IMR-90 (cell line): Measurements from ENCODE around the gene ZFHX3. TPM values are rescaled to one million over a fixed set of nuclear protein-coding genes. Genes with fewer than 3 reads are reported as not detected.

Experiments
- ATAC-seq: fragments of 200-7000 bp; cut with Tn5 transposase; 2 replicates; pipeline ENCODE4 v1.9.1; 2020; ENCODE audit warnings: low read depth, mild to moderate bottlenecking, moderate library complexity
- BruUV-seq: library from RNA; stranded (reverse); fragments of 400-500 nt; replicated peaks from 2 replicates; lab custom pipeline; 2021; lab: Mats Ljungman, UMichigan
- CTCF ChIA-PET: fragments of 300-600 bp; formaldehyde crosslinking; extraction: SDS; loops from one replicate; lab custom pipeline; 2021; ENCODE audit warnings: antibody characterized with exemption; lab: Yijun Ruan, JAX
- POLR2A ChIA-PET: fragments of 300-600 bp; sonication (Branson Sonifier 250); formaldehyde crosslinking; loops from one replicate; lab custom pipeline; 2022; ENCODE audit warnings: antibody characterized with exemption; ENCODE audit not compliant: unreplicated experiment; lab: Charles Lee
- DNase-seq: peaks from one replicate; pipeline ENCODE4 v3.0.0; 2013
- H2AFZ ChIP-seq: replicated peaks from 2 replicates; pipeline ENCODE3; 2013; ENCODE audit warnings: low read length, mild to moderate bottlenecking; ENCODE audit not compliant: poor library complexity
- H2AK5ac ChIP-seq: 2 replicates; pipeline ENCODE4 v1.6.1; 2013; ENCODE audit warnings: low read depth, low read length, inconsistent platforms
- H2AK9ac ChIP-seq: replicated peaks from 2 replicates; pipeline ENCODE3; 2013; ENCODE audit warnings: mild to moderate bottlenecking, low read depth, low read length, moderate library complexity; ENCODE audit not compliant: poor library complexity
- H2BK120ac ChIP-seq: 2 replicates; pipeline ENCODE4 v1.6.1; 2013; ENCODE audit warnings: low read depth, low read length, inconsistent platforms
- H2BK15ac ChIP-seq: 3 replicates; pipeline ENCODE4 v1.6.1; 2013; ENCODE audit warnings: low read depth, low read length, inconsistent platforms
- H2BK20ac ChIP-seq: 2 replicates; pipeline ENCODE4 v1.6.1; 2013; ENCODE audit warnings: low read depth, mild to moderate bottlenecking, inconsistent platforms, low read length, moderate library complexity
- H2BK5ac ChIP-seq: 2 replicates; pipeline ENCODE4 v1.6.1; 2013; ENCODE audit warnings: mild to moderate bottlenecking, low read depth, low read length, inconsistent platforms; ENCODE audit not compliant: poor library complexity, severe bottlenecking
- H3K14ac ChIP-seq: replicated peaks from 2 replicates; pipeline ENCODE4 v1.6.1; 2013; ENCODE audit warnings: low read depth, low read length, inconsistent platforms
- H3K18ac ChIP-seq: 2 replicates; pipeline ENCODE4 v1.6.1; 2013; ENCODE audit warnings: low read depth, low read length, control low read depth
- H3K23ac ChIP-seq: 2 replicates; pipeline ENCODE4 v1.6.1; 2013; ENCODE audit warnings: low read depth, low read length, inconsistent platforms
- H3K27ac ChIP-seq: 2 replicates; pipeline ENCODE4 v1.5.1; 2013; ENCODE audit warnings: mild to moderate bottlenecking, control low read depth, low read length; ENCODE audit not compliant: insufficient read depth
- H3K27me3 ChIP-seq: 2 replicates; pipeline ENCODE4 v1.6.1; 2013; ENCODE audit warnings: low read length; ENCODE audit not compliant: control insufficient read depth, insufficient read depth
- H3K36me3 ChIP-seq: 2 replicates; pipeline ENCODE4 v1.6.1; 2013; ENCODE audit warnings: low read length, mixed read lengths; ENCODE audit not compliant: control insufficient read depth, insufficient read depth
- H3K4ac ChIP-seq: 2 replicates; pipeline ENCODE4 v1.6.1; 2013; ENCODE audit warnings: low read depth, low read length, inconsistent platforms
- H3K4me1 ChIP-seq: 2 replicates; pipeline ENCODE4 v1.6.1; 2013; ENCODE audit warnings: low read length, mixed read lengths; ENCODE audit not compliant: control insufficient read depth, insufficient read depth
- H3K4me2 ChIP-seq: 2 replicates; pipeline ENCODE4 v1.6.1; 2013; ENCODE audit warnings: low read depth, mild to moderate bottlenecking, control low read depth, low read length, moderate library complexity
- H3K4me3 ChIP-seq: 2 replicates; pipeline ENCODE4 v1.5.1; 2013; ENCODE audit warnings: low read depth, mild to moderate bottlenecking, control low read depth, low read length, moderate library complexity; ENCODE audit not compliant: insufficient read depth
- H3K56ac ChIP-seq: 2 replicates; pipeline ENCODE4 v1.6.1; 2013; ENCODE audit warnings: low read length, inconsistent platforms; ENCODE audit not compliant: insufficient read depth; ENCODE audit errors: extremely low read depth
- H3K79me1 ChIP-seq, 2 experiments: 2 replicates each; pipeline ENCODE4 v1.6.1; 2013; ENCODE audit warnings: low read length in 2 of 2, inconsistent platforms in 1 of 2, low read depth in 1 of 2
- H3K9ac ChIP-seq: 2 replicates; pipeline ENCODE4 v1.6.1; 2013; ENCODE audit warnings: low read depth, low read length, control low read depth
- H3K9me1 ChIP-seq: 2 replicates; pipeline ENCODE4 v1.6.1; 2013; ENCODE audit warnings: low read length, inconsistent platforms; ENCODE audit not compliant: insufficient read depth
- H3K9me3 ChIP-seq: 2 replicates; pipeline ENCODE4 v1.6.1; 2013; ENCODE audit warnings: low read length; ENCODE audit not compliant: control insufficient read depth, insufficient read depth
- H4K20me1 ChIP-seq: 2 replicates; pipeline ENCODE4 v1.6.1; 2013; ENCODE audit warnings: low read length, inconsistent platforms; ENCODE audit not compliant: insufficient read depth
- H4K5ac ChIP-seq: 2 replicates; pipeline ENCODE4 v1.6.1; 2013; ENCODE audit warnings: mild to moderate bottlenecking, low read depth, low read length, control low read depth
- H4K8ac ChIP-seq, 2 experiments: 2 replicates each; pipeline ENCODE4 v1.6.1; 2013; ENCODE audit warnings: low read depth in 2 of 2, low read length in 2 of 2, control low read depth in 1 of 2, inconsistent platforms in 1 of 2
- H4K91ac ChIP-seq: 2 replicates; pipeline ENCODE4 v1.6.1; 2013; ENCODE audit warnings: low read depth, low read length, inconsistent platforms; ENCODE audit not compliant: insufficient read depth
- BHLHE40 ChIP-seq: fragments of 150-350 bp; IDR thresholded peaks from 2 replicates; pipeline ENCODE4 v1.6.1; 2016; ENCODE audit warnings: mild to moderate bottlenecking, low read depth, low read length
- CEBPB ChIP-seq: IDR thresholded peaks from 2 replicates; pipeline ENCODE4 v1.6.1; 2012; ENCODE audit warnings: low read depth, low read length, improper control_type of control experiment
- CHD1 ChIP-seq: IDR thresholded peaks from 2 replicates; pipeline ENCODE4 v1.6.1; 2012; ENCODE audit warnings: low read depth, low read length, improper control_type of control experiment
- CTCF ChIP-seq: conservative IDR thresholded peaks from 2 replicates; pipeline ENCODE4 v1.5.1; 2012; ENCODE audit warnings: mild to moderate bottlenecking, low read depth, low read length, improper control_type of control experiment
- ELK1 ChIP-seq: fragments of 150-350 bp; IDR thresholded peaks from 2 replicates; pipeline ENCODE4 v1.6.1; 2016; ENCODE audit warnings: low read depth, mild to moderate bottlenecking, low read length, moderate library complexity, borderline replicate concordance
- FOS ChIP-seq: fragments of 150-350 bp; IDR thresholded peaks from 2 replicates; pipeline ENCODE4 v1.6.1; 2016; ENCODE audit warnings: low read depth, low read length
- MAZ ChIP-seq: IDR thresholded peaks from 2 replicates; pipeline ENCODE4 v1.6.1; 2012; ENCODE audit warnings: low read depth, mild to moderate bottlenecking, low read length, improper control_type of control experiment, moderate library complexity, borderline replicate concordance
- MXI1 ChIP-seq: IDR thresholded peaks from 2 replicates; pipeline ENCODE4 v1.6.1; 2012; ENCODE audit warnings: low read depth, mild to moderate bottlenecking, low read length, moderate library complexity, borderline replicate concordance
- POLR2A ChIP-seq: IDR thresholded peaks from 2 replicates; pipeline ENCODE4 v1.6.1; 2012; ENCODE audit warnings: mild to moderate bottlenecking, low read depth, low read length
- RCOR1 ChIP-seq: IDR thresholded peaks from 2 replicates; pipeline ENCODE4 v1.6.1; 2012; ENCODE audit warnings: mild to moderate bottlenecking, low read length, improper control_type of control experiment; ENCODE audit not compliant: insufficient replicate concordance
- RFX5 ChIP-seq: IDR thresholded peaks from 2 replicates; pipeline ENCODE4 v1.8.0; 2012; ENCODE audit warnings: low read depth, mild to moderate bottlenecking, low read length, moderate library complexity
- SMC3 ChIP-seq: fragments of 150-350 bp; IDR thresholded peaks from 2 replicates; pipeline ENCODE4 v1.6.1; 2016; ENCODE audit warnings: low read depth, mild to moderate bottlenecking, antibody characterized with exemption, low read length, moderate library complexity
- WGBS, 2 experiments: methylation state at CpG; one replicate each; pipeline versions ENCODE4 v1.1.5 to v1.1.7; 2013; ENCODE audit warnings: missing lambda C conversion rate in 2 of 2; ENCODE audit not compliant: insufficient read length in 1 of 2; ENCODE audit errors: extremely low coverage in 2 of 2; 5-methylcytosine and 5-hydroxymethylcytosine counted together
- dilution Hi-C: fragments of 300-500 bp; cut with HindIII; formaldehyde crosslinking; loops from one replicate; pipeline ENCODE4 v1.14.3; 2018; ENCODE audit warnings: low sequenced_read_pairs; ENCODE audit not compliant: unreplicated experiment
- in situ Hi-C: fragments of 300-500 bp; cut with MboI; formaldehyde crosslinking; loops from 3 replicates; pipeline ENCODE4 v1.14.3; 2019; ENCODE audit warnings: low sequenced_read_pairs, inconsistent platforms, mixed read lengths
- intact Hi-C: fragments of 100-400 bp; cut with micrococcal nuclease; formaldehyde crosslinking; loops from 2 replicates; pipeline ENCODE4 v1.10.0; 2022
- polyA plus RNA-seq, 3 experiments: library from polyadenylated mRNA; depleted of rRNA; stranded (reverse); fragments of >200 nt; gene quantifications; 2 replicates each; pipeline ENCODE4 v1.2.3, GENCODE V29; 2012; ENCODE audit warnings: low replicate concordance in 1 of 3
- total RNA-seq: library from RNA; depleted of rRNA; stranded (reverse); fragments of >200 nt; gene quantifications from 2 replicates; pipeline ENCODE4 v1.2.3, GENCODE V29; 2012

Gene ZFHX3
- total and polyA plus RNA-seq, 2 of the 4 experiments (the other 2 are of a cell fraction): 1.4 to 1.7 TPM

GRCh38 chr16:72917051-72917450 is 130.9 kb downstream of the ZFHX3 start:
- H2BK120ac ChIP-seq: no peak overlapping the region
- H2AK9ac ChIP-seq: no peak overlapping the region
- H3K56ac ChIP-seq: no peak overlapping the region
- no peaks in the 10 kb centered on the region for H3K27me3 ChIP-seq
- H3K79me1 ChIP-seq: peaks cover 38 to 55% of the 10 kb centered on the region in 2 experiments
- ATAC-seq (no peak), DNase-seq (no peak)
- no peak for TF ChIP-seq CEBPB
- TF ChIP-seq SMC3: no peak
- TF ChIP-seq ELK1: no peak
- TF ChIP-seq BHLHE40: no peak
- TF ChIP-seq CTCF: no peak
- TF ChIP-seq RFX5: no peak
- no peak for TF ChIP-seq FOS
- no peak for TF ChIP-seq MAZ
- TF ChIP-seq CHD1: no peak
- TF ChIP-seq RCOR1: no peak
- TF ChIP-seq POLR2A: no peak
- no peak for TF ChIP-seq MXI1
- no peak overlapping the region for H4K5ac ChIP-seq
- intact Hi-C loops: no loop called here
- H4K20me1 ChIP-seq: peaks cover 37% of the 10 kb centered on the region; the same call in 1 of the 2 replicates
- H3K9ac ChIP-seq: no peak overlapping the region
- H3K4ac ChIP-seq: no peak overlapping the region
- no peak overlapping the region for H2AFZ ChIP-seq
- H3K36me3 ChIP-seq: no peaks in the 10 kb centered on the region
- no peak overlapping the region for H3K27ac ChIP-seq
- no TSS peak for BruUV-seq
- H2BK15ac ChIP-seq: no peak overlapping the region
- CTCF ChIA-PET: no interaction called here
- WGBS, 2 experiments: no CpG with 5 or more reads among the region's 7 CpGs
- no peak overlapping the region for H3K14ac ChIP-seq
- H4K91ac ChIP-seq: no peak overlapping the region
- no peak overlapping the region for H2BK5ac ChIP-seq
- no peak overlapping the region for H3K23ac ChIP-seq
- no peaks in the 10 kb centered on the region for H3K9me3 ChIP-seq
- no peak overlapping the region for H4K8ac ChIP-seq
- no peak overlapping the region for H3K18ac ChIP-seq
- POLR2A ChIA-PET: no interaction called here
- dilution Hi-C loops: no loop called here
- no peak overlapping the region for H2AK5ac ChIP-seq
- H3K4me3 ChIP-seq: no peak overlapping the region
- H3K9me1 ChIP-seq: peaks cover 2% of the 10 kb centered on the region; the same call in 1 of the 2 replicates
- H2BK20ac ChIP-seq: no peak overlapping the region
- H3K4me1 ChIP-seq: peaks cover 3% of the 10 kb centered on the region; the same call in 1 of the 2 replicates
- H3K4me2 ChIP-seq: no peak overlapping the region
- in situ Hi-C loops: no loop called here
